Measurements from ENCODE around the gene AGAP1.
"Not testable (repeated sequence)": the region's sequence is repeated elsewhere in the genome, so short reads cannot be mapped to it uniquely, and the experiment has no call there.

AGAP1 gene

GRCh38 chr2:235592430-235592829 is 98.6 kb downstream of the AGAP1 start:
- no peak for DNase-seq (ENCODE audit: low read depth)

GRCh38 chr2:235592836-235593235 is 99.0 kb downstream of the AGAP1 start:
- no peak for DNase-seq (ENCODE audit: low read depth)

GRCh38 chr2:235594041-235594440 is 100.2 kb downstream of the AGAP1 start:
- DNase-seq (ENCODE audit: low read depth) = no peak

GRCh38 chr2:235594964-235595363 is 101.1 kb downstream of the AGAP1 start:
- DNase-seq (ENCODE audit: low read depth) = no peak

DNA sequence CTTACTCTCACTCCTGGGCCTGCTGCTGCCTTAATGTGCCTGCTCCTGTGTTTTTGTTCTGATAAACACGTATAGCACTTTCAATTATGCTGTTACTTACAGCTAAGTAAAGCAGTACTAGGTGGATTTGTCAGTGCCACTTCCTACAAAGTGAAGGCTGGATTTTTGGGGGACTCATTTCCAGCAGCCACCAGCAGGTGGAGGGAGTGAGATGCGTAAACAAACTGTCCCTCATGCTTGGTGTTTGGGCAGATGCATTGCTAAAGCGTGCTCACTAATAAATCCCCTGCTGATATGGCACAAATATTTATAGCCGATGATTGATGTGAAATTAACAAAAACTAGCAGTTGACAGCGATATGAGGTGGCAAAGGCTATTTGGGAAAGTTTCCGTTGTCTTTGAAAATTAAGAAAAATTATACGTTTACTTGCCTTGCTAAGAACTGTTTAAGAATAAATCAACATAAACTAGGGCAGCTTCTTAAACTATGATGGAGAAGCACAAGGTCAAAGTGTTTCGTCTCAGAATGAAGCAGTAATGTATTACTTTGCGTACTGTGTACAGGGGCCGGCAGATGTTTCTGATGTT is 101.7 kb downstream of the AGAP1 start:
- DNase-seq (ENCODE audit: low read depth) = peak; percentile 55

GRCh38 chr2:235596272-235596671 is 102.4 kb downstream of the AGAP1 start:
- DNase-seq (ENCODE audit: low read depth) = no peak

DNA sequence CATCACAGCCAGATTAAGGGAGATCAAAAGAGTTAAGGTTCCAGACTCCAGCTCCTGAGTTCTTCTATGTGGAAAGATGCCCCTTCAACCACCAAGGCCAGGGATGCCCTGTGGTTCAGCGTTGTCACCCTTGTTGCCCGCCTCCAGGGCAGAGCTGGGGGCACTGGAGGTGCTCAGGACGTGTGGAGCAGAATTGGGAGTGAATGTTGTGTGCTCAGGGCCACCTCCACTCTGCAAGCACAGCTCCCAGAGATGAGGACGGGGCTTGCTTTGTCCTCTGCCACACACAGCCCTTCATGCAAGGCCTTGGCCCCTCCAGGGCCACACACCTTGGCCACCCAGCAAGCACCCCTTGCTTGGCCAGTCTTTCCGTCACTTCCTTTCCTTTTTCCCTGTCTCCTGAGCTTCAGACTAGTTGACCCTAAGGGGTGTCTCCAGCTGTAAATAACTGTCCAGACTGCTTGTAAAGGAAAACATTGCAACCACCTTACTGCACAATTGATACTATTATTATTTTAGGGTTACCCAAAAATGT is 103.3 kb downstream of the AGAP1 start:
- no peak for DNase-seq (ENCODE audit: low read depth)

DNA sequence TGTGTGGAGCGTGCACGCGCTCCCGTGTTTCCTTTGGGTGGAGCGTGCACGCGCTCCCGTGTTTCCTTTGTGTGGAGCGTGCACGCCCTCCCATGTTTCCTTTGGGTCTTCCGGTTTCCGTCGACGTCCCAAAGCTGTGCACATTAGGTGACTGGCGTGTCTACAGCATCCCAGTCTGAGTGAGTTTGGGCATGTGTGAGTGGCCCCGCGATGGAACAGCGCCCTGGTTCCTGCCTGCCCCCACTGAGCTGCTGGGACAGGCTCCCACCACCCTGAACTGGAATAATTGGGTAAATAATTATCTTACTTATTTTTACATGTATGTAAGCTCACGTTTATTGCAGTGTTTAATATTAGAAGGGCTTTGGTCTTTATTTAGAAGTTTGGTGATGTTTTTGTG is 104.2 kb downstream of the AGAP1 start:
- no peak for DNase-seq (ENCODE audit: low read depth)

GRCh38 chr2:235598532-235599531 is 105.0 kb downstream of the AGAP1 start:
- DNase-seq (ENCODE audit: low read depth) = no peak

DNA sequence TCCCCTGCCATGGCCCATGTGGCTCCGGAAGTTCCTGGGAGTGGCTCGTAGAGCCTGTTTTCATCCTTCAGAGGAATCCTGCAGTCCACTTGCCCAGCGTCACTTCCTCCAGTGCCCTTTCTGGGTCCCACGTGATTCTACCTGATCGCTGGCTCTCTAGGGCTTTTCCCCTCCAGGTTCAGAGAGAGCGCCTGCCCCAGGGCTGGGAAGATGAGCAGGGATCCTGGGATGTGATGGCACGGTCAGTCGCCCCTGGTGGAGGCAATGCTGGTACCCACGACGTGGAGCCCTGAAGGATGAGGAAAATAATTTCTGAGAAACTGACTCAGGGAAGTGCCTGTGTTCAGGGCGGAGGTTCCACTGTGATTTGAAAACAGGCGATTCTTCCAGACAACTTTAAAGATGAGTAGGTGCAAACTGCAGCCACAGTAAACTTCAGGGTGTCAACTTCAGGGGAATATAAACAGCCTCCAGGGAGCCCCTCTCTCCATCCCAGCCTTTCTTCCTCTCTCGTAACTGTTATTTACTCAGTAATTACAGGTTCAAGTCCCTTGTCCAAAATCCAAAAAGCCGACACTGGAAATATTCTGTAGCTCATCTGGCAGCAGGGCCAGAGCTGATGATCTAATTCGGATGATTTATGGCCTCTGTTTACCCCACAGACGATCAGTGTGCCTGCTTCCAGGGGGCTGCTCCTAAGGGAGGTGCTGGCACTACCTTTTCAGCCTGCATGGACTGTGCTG is 105.9 kb downstream of the AGAP1 start:
- no peak for DNase-seq (ENCODE audit: low read depth)

GRCh38 chr2:235600406-235600805 is 106.6 kb downstream of the AGAP1 start:
- DNase-seq (ENCODE audit: low read depth) = no peak

GRCh38 chr2:235600926-235601325 is 107.1 kb downstream of the AGAP1 start:
- no peak for DNase-seq (ENCODE audit: low read depth)

DNA sequence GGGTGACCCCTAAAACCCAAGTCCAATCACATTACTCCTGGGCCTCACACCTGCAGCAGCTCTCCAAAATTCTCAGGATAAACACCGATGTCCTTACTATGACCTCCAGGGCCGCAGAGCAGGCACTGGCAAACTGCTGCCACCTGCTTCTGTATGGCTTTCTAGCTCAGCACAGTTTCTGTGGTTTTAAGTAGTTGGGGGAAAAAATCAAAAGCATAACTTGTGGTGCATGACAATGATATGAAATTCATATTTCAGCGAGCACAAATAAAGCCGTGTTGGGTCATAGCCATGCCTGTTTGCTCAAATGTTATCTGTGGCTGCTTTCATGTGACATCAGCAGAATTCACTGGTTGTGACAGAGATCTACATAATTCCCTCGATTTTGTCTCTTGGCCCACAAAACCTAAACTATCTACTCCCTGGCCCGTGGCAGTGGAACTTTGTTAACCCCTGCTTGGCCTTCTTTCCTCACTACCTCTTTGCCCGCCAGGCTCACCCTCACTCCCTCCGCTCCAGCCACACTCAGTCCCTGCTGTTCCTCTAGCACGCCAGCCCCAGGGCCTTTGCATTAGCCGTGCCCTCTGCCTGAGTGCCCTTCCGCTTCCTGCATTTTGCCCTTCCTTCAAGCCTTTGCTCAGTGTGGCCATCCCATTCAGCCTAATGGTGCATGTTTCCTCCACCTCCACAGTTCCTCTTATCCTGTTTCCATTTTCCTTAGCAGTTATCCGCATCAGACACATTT is 108.3 kb downstream of the AGAP1 start:
- DNase-seq (ENCODE audit: low read depth) = no peak

GRCh38 chr2:235602971-235603370 is 109.1 kb downstream of the AGAP1 start:
- DNase-seq (ENCODE audit: low read depth) = not testable (repeated sequence)

- no peak for DNase-seq (ENCODE audit: low read depth)
Observed at GRCh38 chr2:235603659-235604058, 109.8 kb downstream of the AGAP1 start.

- DNase-seq (ENCODE audit: low read depth) = peak; percentile 96
Observed at GRCh38 chr2:235605312-235606003, 111.6 kb downstream of the AGAP1 start.

DNA sequence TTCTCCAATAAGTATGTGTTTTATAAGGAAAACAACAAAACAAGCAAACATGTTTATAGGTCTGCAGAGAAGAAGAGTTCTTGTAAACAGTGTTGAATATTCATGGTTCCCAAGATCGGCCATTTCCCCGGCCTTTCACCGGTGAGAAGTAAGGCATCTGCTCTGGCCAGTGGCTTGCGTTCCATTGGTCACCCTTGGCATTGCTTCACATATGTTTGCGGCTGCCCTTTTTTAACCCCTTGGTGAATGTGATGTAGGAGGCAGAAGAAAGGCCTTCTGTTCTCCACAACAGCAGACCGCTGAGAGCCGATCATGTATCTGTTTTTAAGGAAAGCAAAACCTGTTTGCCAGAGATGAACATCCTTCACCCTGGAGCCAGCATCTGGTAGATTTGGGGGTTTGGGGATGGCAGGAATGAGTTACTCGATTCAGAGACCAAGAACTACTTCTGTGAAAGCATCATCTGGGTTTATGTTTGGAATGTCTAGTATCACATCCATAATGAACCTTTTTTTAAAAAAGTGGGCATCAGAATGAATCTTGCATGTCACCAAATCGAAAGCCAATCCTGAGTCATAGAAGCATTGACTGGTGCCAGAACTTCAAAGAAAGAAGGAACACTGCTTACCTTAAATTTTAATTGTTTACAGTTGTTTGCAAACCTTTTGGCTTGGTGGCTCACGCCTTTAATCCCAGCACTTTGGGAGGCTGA is 112.3 kb downstream of the AGAP1 start:
- no peak for DNase-seq (ENCODE audit: low read depth)

DNA sequence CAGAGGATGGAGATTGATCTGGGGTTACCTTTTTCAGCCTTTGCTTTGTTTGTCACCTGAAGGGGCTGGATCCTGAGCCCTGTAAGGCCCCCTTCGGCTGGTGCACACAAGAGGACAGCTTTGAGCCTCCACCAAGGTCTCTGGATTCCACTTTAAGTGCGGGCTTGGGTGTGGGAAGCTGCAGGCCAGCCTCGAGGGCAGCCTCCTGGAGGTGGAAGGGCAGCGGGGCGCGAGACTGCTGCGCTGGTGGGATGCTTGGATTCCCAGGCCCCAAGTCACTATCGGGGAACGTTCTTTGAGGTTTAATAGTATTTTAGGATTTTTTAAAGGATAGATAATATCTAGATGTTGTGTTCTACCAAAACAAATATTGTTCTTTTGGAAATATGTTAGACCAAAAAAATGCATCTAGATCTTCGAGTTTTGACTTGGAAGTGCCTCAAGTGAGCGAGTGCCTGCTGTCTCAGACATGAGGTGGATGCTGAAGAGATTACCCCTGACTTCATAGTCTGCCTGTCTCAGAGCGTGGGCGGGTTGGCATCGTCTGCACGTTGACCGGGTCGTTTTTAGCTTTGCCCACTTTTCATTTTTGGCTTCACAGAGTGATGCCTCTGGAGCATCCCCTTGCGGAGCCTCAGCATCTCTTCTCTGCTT is 113.8 kb downstream of the AGAP1 start:
- DNase-seq (ENCODE audit: low read depth) = no peak

DNA sequence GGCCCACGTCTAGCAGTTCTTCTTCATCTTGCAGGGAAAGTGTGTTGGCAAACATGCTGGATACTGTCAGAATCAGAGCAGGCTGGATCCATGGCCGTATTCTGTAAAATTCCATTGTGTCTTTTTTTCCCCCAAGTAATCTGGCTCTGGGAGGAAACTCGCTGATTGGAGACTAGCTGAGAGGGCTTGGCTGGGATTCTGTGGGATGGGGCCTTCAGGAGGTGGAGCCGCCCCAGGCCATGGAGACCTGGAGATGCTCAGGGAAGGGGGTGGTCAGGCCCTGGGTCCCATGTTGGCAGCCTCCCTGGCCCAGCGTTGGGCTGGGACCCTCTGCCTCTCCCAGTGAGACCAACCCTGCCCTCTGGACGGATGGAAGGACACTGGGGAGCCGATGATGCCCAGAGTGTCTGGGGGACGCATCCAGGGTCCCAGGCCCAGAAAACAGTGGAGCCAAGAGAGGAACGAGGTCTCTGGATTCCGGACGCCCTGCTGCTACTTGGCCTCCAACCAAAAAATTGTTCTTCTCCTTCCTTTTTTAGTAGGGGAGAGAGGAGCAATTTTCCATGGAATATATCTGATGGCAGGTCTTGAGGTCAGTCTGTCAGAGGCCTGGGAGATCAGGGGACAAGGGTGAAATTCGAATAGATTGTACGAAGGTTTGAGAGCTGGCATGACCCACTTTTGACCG is 114.5 kb downstream of the AGAP1 start:
- no peak for DNase-seq (ENCODE audit: low read depth)

Measured in GM04504 (cell line).